Coronary artery (tissue), 2 donors: ENCODE data around the gene EFCAB6.

Experiments
- DNase-seq: peaks from one replicate; pipeline ENCODE4 v3.0.0-alpha.2; 2017; ENCODE audit warnings: low spot score
- H3K27ac ChIP-seq, 2 donors: fragments of 200-600 bp; sonication (generic); one replicate each; pipeline ENCODE4 v1.5.1; 2016 to 2019
- H3K4me3 ChIP-seq: fragments of 200-600 bp; sonication (generic); 2 replicates; pipeline ENCODE4 v1.5.1; 2016; ENCODE audit warnings: mild to moderate bottlenecking, moderate library complexity
- CTCF ChIP-seq: fragments of 200-600 bp; sonication (generic); IDR thresholded peaks from one replicate; pipeline ENCODE4 v1.5.1; 2019; ENCODE audit warnings: antibody characterized with exemption

The EFCAB6 gene

GRCh38 chr22:43835166-43835565, 23.1 kb upstream of the EFCAB6 start:
- Histone ChIP-seq H3K27ac (no peak overlapping the region), H3K4me3 (no peak overlapping the region)
- DNase-seq, result no peak
- no peak for TF ChIP-seq CTCF

- no peak for DNase-seq
- H3K27ac ChIP-seq, result no peak overlapping the region
- TF ChIP-seq CTCF, result no peak
- H3K4me3 ChIP-seq, result no peak overlapping the region
Observed at GRCh38 chr22:43833286-43834240, 21.5 kb upstream of the EFCAB6 start.

GRCh38 chr22:43832393-43833265, 20.5 kb upstream of the EFCAB6 start:
- H3K27ac ChIP-seq, result no peak overlapping the region
- no peak for TF ChIP-seq CTCF
- DNase-seq, result no peak
- no peak overlapping the region for H3K4me3 ChIP-seq

- TF ChIP-seq CTCF, result no peak
- DNase-seq, result no peak
- Histone ChIP-seq H3K27ac (no peak overlapping the region), H3K4me3 (no peak overlapping the region)
Observed at GRCh38 chr22:43831561-43832392, 19.7 kb upstream of the EFCAB6 start.

GRCh38 chr22:43830931-43831560, 18.9 kb upstream of the EFCAB6 start:
- H3K4me3 ChIP-seq, result no peak overlapping the region
- H3K27ac ChIP-seq, result peak overlapping the region; percentile 76 to 85
- DNase-seq, result no peak
- no peak for TF ChIP-seq CTCF
